Measurements from ENCODE around the gene AFAP1L1.

AFAP1L1 gene

DNA sequence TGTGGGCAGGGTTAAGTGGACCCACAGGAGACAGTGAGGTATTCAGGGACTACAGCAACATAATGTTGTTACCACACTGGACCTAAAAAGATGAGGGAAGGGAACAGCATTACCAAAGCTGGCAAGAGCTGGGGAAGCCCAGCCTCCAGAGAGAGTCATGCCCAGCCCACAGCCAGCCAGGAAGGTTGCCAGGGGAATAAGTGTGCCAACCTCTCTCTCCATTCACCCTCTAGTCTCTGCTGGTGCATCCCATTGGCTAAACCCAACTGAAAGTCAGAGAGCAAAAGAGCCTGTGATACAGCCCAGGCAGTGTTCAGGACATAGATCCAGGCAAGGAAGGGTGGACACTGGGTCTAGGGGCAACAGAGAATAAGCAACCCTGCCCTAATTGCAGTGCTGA is 35.8 kb upstream of the AFAP1L1 start:
- TF ChIP-seq, protein P1, sequence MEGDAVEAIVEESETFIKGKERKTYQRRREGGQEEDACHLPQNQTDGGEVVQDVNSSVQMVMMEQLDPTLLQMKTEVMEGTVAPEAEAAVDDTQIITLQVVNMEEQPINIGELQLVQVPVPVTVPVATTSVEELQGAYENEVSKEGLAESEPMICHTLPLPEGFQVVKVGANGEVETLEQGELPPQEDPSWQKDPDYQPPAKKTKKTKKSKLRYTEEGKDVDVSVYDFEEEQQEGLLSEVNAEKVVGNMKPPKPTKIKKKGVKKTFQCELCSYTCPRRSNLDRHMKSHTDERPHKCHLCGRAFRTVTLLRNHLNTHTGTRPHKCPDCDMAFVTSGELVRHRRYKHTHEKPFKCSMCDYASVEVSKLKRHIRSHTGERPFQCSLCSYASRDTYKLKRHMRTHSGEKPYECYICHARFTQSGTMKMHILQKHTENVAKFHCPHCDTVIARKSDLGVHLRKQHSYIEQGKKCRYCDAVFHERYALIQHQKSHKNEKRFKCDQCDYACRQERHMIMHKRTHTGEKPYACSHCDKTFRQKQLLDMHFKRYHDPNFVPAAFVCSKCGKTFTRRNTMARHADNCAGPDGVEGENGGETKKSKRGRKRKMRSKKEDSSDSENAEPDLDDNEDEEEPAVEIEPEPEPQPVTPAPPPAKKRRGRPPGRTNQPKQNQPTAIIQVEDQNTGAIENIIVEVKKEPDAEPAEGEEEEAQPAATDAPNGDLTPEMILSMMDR (IDR thresholded peaks at IDR 0.05; ENCODE audit: borderline replicate concordance, insufficient read depth, low read depth, low read length) = no peak
- H3K4me3 ChIP-seq (ENCODE audit: low read depth, low read length) = no peak overlapping the region

DNA sequence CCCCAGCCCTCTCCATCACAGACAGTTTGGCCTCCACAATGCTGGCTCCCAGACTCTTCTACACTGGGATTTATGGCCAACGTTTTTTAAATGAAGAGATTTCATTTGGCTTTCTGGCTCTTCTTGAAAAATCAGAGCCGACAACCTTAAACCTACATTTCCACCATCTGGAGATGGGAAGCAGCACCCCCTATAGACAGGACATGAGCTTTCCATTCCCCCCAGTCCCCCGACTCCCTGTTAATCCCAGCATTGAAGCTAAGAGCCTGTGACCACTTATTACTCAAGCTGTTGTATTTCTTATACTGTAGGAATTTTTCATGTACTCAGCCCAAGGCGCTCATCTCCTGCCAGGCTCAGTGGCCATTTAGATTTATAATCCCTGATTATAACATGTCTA is 34.0 kb upstream of the AFAP1L1 start:
- H3K4me3 ChIP-seq (ENCODE audit: low read depth, low read length) = no peak overlapping the region
- TF ChIP-seq, protein P1 (IDR thresholded peaks at IDR 0.05; ENCODE audit: borderline replicate concordance, insufficient read depth, low read depth, low read length) = no peak

DNA sequence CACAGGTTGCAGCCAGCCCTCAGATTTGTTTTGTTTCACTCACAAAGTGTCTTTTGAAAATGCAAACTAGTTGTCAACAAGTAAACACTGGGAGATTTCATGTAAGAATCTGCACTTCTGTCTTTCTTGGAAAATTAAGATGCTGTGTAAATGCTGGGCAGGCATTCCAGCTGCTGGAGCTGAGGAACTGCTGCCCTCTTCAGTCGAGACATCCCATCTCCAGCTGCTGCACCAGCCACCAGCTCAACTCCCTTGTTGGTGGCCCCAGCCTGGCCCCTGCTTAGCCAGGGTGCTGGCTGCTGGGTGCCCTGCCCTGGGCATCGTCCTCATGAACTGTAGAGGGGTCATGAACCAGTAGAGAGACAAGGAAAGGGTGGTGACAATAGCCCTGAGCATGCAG is 33.1 kb upstream of the AFAP1L1 start:
- TF ChIP-seq, protein P1 (IDR thresholded peaks at IDR 0.05; ENCODE audit: borderline replicate concordance, insufficient read depth, low read depth, low read length) = no peak
- H3K4me3 ChIP-seq (ENCODE audit: low read depth, low read length) = no peak overlapping the region

DNA sequence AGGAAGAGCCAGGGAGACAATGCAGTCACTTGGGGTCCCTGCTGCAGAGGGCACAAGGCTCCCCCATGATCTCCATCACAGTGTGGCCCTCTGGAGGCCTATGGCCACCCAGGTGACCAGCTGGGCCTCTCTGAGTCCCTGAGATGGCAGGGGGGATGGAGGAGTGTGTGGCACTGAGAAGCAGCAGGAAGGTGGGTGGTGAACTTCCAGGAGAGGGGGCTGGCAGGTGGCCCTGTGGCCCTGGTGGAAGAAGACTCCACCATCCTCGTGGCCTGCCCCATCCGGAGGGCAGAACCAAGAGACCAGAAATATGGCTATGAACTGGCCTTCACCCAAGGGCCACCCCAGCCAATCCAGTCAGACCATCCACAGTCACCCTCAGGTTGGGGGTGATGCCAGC is 31.7 kb upstream of the AFAP1L1 start:
- TF ChIP-seq, protein P1 (IDR thresholded peaks at IDR 0.05; ENCODE audit: borderline replicate concordance, insufficient read depth, low read depth, low read length) = no peak
- no peak overlapping the region for H3K4me3 ChIP-seq (ENCODE audit: low read depth, low read length)

DNA sequence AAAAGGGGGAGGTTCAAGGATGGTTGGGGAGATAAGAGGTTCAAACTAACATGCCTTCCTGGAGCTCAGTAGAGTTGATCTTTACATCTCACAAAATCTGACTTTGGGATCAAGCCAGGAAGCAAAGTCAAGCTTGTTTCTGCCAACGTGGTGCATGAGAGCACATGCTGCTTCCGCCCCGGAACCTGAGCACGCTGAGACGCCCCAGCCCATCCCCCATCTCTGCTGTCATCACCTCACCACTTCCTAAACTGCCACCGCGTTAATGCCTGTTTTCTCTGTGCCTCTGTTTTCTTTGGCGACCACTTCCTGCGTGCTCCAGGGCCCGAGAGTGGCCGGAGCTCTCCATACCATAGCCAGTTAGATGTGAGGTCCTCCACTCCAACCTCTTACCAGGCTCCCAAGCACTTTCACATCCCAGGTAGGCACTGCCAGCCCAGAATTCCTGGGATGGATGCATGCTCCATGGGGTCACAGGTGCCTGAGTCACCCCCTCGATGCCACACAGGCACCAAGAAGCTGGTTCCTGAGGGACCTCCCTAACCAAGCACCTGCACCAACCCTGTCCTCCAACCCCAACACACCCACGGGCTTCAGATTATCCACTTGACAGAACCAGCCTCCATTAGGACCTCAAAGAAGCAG is 31.2 kb upstream of the AFAP1L1 start:
- no peak overlapping the region for H3K4me3 ChIP-seq (ENCODE audit: low read depth, low read length)
- TF ChIP-seq, protein P1 (IDR thresholded peaks at IDR 0.05; ENCODE audit: borderline replicate concordance, insufficient read depth, low read depth, low read length) = no peak

DNA sequence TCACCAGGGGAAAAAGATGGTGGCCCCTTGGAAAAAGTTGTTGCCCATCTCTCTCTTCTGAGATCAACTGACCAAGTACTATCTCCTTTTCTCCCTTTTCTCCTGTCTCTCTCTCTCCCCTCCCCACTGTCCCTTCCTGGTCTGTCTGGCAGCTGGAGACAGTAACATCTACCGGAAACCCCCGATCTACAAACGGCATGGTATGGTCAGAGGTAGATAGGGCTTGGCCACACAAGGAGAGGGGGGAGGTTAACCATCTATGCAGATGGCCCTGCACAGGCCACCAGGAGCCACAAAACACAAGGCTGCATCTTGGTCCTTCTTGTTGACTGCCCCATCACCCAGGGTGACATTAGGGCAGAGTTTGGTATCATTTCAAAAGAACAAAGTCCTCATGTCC is 29.3 kb upstream of the AFAP1L1 start:
- TF ChIP-seq, protein P1 (IDR thresholded peaks at IDR 0.05; ENCODE audit: borderline replicate concordance, insufficient read depth, low read depth, low read length) = no peak
- H3K4me3 ChIP-seq (ENCODE audit: low read depth, low read length) = no peak overlapping the region

DNA sequence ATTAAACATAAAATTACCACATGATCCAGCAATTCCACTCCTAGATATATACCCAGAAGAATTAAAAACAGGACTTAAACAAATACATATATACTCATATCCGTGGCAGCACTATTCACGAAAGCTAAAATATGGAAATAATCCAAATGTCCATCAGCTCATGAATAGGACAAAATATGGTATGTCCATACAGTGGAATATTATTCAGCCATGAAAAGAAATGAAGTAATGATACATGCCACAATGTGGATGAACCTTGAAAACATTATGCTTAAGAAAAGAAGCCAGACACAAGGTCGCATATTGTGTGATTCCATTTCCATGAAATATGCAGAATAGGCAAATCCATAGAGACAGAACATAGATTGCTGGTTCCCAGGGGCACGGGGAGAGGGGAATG is 24.8 kb upstream of the AFAP1L1 start:
- H3K4me3 ChIP-seq (ENCODE audit: low read depth, low read length) = no peak overlapping the region
- TF ChIP-seq, protein P1 (IDR thresholded peaks at IDR 0.05; ENCODE audit: borderline replicate concordance, insufficient read depth, low read depth, low read length) = no peak
